ENCODE results near the gene GPR137B.
"Not testable (repeated sequence)": the region's sequence is repeated elsewhere in the genome, so short reads cannot be mapped to it uniquely, and the experiment has no call there.

The GPR137B gene

GRCh38 chr1:236163463-236164153 lies 21.3 kb downstream of the GPR137B start:
- no peak for DNase-seq

- no peak for DNase-seq
Measured at GRCh38 chr1:236164273-236164672, 21.9 kb downstream of the GPR137B start.

- peak; percentile 28 for DNase-seq
Measured at GRCh38 chr1:236165238-236165981, 23.1 kb downstream of the GPR137B start.

- DNase-seq = no peak
Measured at GRCh38 chr1:236166041-236166440, 23.7 kb downstream of the GPR137B start.

DNA sequence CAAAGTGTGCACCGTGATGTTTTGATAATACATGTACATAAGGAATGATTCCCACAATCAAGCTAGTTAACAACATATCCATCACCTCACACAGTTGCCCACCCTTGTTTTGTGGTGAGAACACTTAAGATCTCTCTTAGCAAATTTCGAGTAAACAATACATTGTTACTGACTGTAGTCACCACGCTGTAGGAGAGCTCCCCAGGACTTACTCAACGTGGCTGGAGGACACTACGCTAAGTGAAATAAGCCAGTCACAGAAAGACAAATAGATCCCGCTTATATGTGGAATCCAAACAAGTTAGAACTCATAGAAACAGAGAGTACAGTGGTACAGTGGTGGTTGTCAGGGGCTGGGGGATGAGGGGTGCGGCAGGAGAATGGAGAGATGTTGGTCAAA lies 24.8 kb downstream of the GPR137B start:
- DNase-seq = peak; percentile 21

GRCh38 chr1:236167578-236167977 lies 25.2 kb downstream of the GPR137B start:
- peak; percentile 47 for DNase-seq

GRCh38 chr1:236168716-236169429 lies 26.5 kb downstream of the GPR137B start:
- DNase-seq = no peak

DNA sequence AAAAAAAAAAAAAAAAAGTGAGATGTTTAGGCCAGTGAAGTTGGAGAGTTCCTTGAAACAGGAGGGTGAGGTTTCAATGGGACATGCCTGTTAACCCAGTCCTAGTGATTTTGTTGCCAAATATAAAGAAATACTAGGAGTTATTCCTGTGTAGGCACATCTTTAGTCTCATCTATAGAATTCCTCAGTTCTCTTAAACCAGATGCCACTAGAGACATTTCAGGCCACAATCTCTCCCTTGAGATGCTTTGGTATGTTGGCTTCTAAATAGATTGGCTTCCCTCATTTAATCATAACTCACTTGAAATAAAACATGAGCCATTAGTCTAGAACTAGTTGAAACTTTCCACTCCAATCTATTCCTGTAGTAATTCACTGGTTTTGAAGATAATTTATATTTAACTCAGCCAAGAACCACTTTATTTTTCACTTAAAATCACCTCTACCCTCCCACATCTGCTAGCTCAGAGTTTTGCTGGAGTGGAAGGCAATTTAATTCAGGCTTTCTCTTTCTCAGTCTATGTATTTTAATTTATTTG lies 29.8 kb downstream of the GPR137B start:
- DNase-seq = no peak

DNA sequence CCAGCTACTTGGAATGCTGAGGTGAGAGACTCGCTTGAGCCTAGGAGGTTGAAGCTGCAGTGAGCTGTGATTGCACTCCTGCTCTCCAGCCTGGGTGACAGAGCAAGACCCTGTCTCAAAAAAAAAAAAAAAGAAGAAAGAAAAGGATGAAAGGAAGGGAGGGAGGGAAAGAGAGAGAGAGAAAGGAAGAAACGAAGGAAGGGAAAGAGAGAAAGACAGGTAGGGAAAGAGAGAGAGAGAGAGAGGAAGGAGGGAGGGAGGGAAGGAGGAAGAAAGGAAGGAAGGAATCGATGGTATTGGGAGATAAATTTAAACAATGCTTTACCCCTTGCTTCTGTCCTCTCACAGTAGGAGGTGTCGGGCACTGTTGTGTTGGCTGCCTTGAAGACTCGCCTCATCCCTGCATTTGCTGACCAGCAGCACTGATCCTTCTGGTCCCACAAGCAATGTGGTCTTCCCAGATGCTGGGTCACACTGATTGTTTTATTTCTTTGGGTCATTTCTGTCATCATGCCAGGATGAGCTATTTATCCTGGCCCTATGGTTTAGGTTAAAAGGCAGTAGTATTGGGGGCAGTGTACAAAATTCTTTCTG lies 30.9 kb downstream of the GPR137B start:
- no peak for DNase-seq

DNA sequence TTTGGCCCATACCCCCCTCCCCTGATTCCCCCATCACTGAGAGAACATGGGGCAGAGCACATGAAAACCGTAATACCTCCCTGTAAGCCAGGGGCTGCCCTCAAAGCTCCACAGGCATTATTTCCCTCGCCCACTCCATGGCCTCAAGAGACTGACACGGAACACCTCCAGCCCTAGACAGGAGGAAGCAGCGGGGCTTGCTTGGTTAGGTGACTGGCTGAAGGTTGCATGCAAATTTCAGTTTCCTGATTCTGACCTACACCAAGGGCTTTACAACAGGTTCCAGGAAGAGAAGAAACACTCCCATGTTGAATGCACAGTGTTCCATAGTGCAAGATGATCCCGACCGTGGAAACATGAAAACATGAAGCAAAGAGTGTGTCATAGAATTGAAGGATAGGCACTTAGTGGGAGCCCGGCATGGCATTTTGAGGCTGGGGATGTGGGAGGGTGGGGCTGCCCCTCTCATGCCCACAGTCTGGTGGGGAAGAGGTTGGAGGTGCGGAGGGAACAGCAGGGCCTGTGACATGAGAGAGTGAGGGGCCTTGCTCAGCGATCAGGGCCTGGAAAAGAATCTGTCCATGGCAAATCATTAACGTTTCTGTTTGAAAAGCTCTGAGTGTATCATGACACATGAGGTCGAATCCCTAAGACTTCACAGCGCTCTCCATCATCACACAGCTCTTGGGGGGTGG lies 33.5 kb downstream of the GPR137B start:
- DNase-seq = no peak

DNA sequence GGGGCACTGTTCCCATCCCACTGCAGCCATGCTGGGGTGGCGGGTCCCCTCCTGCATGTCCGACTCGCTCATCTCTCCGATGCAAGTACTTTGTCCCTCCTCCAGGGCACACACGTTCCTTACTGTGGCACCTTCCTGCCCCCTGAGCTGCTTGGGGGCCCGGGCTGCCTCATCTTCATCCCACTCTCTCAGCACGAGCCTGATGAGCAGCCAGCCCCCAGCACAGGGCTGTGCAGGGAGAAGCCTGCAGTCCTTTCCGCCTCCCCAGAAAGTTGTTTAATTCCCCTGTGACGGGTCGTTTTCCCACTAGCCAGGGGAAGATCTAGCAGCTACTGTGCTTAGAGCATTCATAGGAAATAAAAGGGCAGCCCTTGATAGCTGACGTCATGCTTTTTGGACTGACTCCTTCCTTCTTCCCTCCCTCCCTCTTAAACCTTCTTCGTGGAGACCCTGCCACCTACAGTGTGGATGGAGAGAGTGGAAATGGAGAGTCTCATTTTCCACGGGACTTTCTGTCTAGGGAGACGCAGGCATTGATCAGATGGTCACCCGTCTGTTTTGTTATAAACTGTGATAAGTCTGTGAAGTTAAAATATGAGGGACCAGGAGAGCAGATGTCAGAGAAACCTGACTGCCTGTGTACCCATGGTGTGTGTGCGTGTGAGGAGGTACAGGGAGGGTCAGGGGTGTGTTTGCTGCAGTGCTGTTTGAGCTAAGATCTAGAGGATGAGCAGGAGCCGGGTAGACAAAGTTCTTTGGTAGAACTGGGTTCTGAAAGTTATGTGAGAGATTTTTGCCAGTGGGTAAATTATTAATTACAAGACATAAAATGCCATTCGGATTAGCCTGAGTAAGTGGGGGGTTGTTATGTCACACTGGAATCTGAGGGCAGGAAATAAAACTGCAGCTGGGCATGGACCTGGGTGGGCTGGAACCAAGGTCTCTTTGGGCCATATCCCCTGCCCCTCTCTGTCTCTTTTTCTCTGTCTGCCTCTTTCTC lies 34.3 kb downstream of the GPR137B start:
- DNase-seq = no peak

- no peak for DNase-seq
Measured at GRCh38 chr1:236179634-236180033, 37.3 kb downstream of the GPR137B start.

GRCh38 chr1:236181059-236181458 lies 38.7 kb downstream of the GPR137B start:
- no peak for DNase-seq

- no peak for DNase-seq
Measured at GRCh38 chr1:236185687-236186086, 43.3 kb downstream of the GPR137B start.

GRCh38 chr1:236186471-236186870 lies 44.1 kb downstream of the GPR137B start:
- DNase-seq = not testable (repeated sequence)

DNA sequence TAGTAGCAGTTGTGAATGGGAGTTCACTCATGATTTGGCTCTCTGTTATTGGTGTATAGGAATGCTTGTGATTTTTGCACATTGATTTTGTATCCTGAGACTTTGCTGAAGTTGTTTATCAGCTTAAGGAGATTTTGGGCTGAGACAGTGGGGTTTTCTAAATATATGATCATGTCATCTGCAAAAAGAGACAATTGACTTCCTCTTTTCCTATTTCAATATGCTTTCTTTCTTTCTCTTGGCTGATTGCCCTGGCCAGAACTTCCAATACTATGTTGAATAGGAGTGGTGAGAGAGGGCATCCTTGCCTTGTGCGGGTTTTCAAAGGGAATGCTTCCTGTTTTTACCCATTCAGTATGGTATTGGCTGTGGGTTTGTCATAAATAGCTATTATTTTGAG lies 45.7 kb downstream of the GPR137B start:
- DNase-seq = not testable (repeated sequence)

GRCh38 chr1:236193184-236193583 lies 50.8 kb downstream of the GPR137B start:
- DNase-seq = no peak

GRCh38 chr1:236200925-236201324 lies 58.6 kb downstream of the GPR137B start:
- DNase-seq = no peak

- DNase-seq = no peak
Measured at GRCh38 chr1:236201786-236202185, 59.4 kb downstream of the GPR137B start.

GRCh38 chr1:236204039-236204438 lies 61.7 kb downstream of the GPR137B start:
- no peak for DNase-seq

- no peak for DNase-seq
Measured at GRCh38 chr1:236204656-236205055, 62.3 kb downstream of the GPR137B start.
